ENCODE measurements around the gene ATP1A4.

DNA sequence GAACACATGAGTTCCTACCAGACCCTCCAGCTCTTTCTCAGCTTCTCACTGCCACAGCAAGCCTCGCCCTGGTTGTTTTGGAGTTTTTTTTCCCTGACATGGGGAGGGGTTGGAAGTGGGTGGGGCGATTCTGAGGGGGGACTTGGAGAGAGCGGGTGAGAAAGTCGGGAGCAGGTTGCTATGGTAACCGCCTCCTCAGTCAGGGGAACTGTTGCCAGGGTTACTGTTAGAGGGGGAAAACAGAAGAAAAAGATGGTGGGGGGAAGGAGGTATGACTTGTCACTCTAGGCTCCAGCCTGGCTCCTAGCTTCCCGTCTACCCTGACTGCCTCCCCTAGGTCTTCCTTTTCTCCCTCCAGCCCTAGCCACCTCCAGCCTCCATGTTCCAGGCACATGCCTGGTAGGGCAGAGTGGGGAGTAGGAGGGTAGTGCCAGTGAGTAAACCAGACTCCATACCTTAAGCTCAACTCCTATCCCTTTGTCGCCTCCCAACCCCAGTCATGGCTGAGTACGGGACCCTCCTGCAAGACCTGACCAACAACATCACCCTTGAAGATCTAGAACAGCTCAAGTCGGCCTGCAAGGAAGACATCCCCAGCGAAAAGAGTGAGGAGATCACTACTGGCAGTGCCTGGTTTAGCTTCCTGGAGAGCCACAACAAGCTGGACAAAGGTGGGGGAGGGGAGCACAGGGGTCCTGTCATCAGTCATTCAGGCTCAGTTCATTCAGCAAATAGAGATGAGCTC, 59.8 kb downstream of the ATP1A4 start:
- no peak for TF ChIP-seq POLR2AphosphoS5 (IDR thresholded peaks at IDR 0.05; ENCODE audit: borderline replicate concordance, low read depth, low read length)
- TF ChIP-seq EZH2 (IDR thresholded peaks at IDR 0.05) = no peak
- TF ChIP-seq FOXP2 (optimal IDR thresholded peaks at IDR 0.05; ENCODE audit: control extremely low read depth, extremely low read length, insufficient read depth) = no peak
